A549 treated with ZK216348 at 1 μM for 4 hours (cell line): Measurements from ENCODE around the gene EMP1. TPM values are rescaled to one million over a fixed set of nuclear protein-coding genes. Genes with fewer than 3 reads are reported as not detected.

Experiments
- total RNA-seq: library from RNA; stranded (reverse); fragments of 200-300 nt; extraction: Qiagen RNA extraction; gene quantifications from 5 replicates; pipeline ENCODE4 v1.2.3, GENCODE V29; 2022; ENCODE audit warnings: low read depth

EMP1 gene
- total RNA-seq: 123 to 176 TPM (median 156 TPM) in 5 replicates

GRCh38 chr12:13196130-13196921, at the start of gene EMP1:
TSS of gene EMP1 (plus strand) at chr12:13196726. CDS start at chr12:13211511, 14,785 bp downstream.

Other genes starting within 250 kb of the EMP1 start
- not detected in 5 replicates for gene GPRC5D, start 244.6 kb upstream of the EMP1 start, total RNA-seq
- gene HEBP1, start 196.5 kb upstream of the EMP1 start, total RNA-seq: 52.3 to 62.9 TPM (median 54.7 TPM) in 5 replicates
- 2.8 to 4.9 TPM (median 4.5 TPM) in 5 replicates for gene FAM234B, start 152.3 kb upstream of the EMP1 start, total RNA-seq
- gene GSG1, start 93.1 kb upstream of the EMP1 start, total RNA-seq: 0.31 to 0.88 TPM (median 0.59 TPM) in 5 replicates